ENCODE measurements around the gene OR8B12.
A peak's percentile ranks its signal among the peaks of the same experiment; 100 is the strongest.

- no peak for TF ChIP-seq POLR2A (IDR thresholded peaks at IDR 0.05)
- peak in 1 of 6 experiments; percentile 9 for TF ChIP-seq CTCF (IDR thresholded peaks at IDR 0.05)
These were observed 6.9 kb downstream of the OR8B12 start for GRCh38 chr11:124536520-124536919.
